ENCODE results near the gene CAMSAP3.
"Not testable (repeated sequence)": the region's sequence is repeated elsewhere in the genome, so short reads cannot be mapped to it uniquely, and the experiment has no call there.

CAMSAP3 gene

DNA sequence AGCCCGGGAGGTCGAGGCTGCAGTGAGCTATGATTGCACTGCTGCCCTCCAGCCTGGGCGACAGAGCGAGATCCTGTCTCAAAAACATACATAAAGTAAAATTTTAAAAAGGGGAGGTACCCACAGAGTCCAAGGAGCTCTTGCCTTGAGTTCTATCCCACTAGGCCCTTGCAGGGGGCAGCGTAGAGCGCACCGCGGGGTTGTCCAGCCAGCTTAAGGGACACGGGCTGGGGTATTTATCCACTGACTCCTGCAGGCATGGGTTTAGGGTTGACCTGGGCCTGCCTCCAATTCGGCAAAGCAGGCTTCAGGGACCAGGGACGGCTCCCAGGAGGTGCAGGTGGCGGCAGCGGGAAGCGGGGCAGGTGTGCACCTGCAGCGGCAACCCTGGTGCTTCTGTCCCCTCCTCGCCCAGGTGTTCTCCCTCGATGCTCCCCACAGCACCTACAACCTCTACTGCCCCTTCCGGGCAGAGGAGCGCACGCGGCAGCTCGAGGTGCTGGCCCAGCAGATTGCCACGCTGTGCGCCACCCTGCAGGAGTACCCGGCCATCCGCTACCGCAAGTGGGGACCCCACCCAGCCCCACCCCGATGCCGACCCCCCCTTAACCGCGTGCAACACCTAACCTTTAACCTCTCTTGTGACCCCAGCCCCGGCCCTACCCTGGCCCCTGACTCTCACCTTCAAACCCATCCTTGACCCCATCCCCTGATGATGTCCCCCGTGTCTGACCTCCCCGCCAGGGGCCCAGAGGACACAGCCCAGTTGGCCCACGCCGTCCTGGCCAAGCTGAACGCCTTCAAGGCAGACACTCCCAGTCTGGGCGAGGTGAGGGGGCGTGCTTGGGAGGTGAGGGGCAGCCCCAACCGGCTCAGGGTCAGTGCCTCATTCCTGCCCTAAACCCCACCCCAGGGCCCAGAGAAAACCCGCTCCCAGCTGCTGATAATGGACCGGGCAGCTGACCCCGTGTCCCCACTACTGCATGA, 45.9 kb downstream of the CAMSAP3 start:
- Histone ChIP-seq H2AFZ (ENCODE audit: low read depth) (no peak overlapping the region), H3K36me3 (ENCODE audit: insufficient read depth) (no peaks in the 10 kb centered on the region), H3K27ac (no peak overlapping the region), H3K9ac (no peak overlapping the region), H3K4me2 (no peak overlapping the region), H3K27me3 (ENCODE audit: insufficient read depth, low read depth) (no peaks in the 10 kb centered on the region), H3K79me2 (ENCODE audit: insufficient read depth, low read depth) (no peaks in the 10 kb centered on the region), H3K4me3 (IDR thresholded peaks at IDR 0.05; ENCODE audit: insufficient read depth, low read depth, low read length) (no peak overlapping the region), H4K20me1 (ENCODE audit: insufficient read depth) (no peaks in the 10 kb centered on the region), H3K4me1 (ENCODE audit: low read depth, poor library complexity, severe bottlenecking) (peaks cover 2% of the 10 kb centered on the region)
- TF ChIP-seq, protein P1, sequence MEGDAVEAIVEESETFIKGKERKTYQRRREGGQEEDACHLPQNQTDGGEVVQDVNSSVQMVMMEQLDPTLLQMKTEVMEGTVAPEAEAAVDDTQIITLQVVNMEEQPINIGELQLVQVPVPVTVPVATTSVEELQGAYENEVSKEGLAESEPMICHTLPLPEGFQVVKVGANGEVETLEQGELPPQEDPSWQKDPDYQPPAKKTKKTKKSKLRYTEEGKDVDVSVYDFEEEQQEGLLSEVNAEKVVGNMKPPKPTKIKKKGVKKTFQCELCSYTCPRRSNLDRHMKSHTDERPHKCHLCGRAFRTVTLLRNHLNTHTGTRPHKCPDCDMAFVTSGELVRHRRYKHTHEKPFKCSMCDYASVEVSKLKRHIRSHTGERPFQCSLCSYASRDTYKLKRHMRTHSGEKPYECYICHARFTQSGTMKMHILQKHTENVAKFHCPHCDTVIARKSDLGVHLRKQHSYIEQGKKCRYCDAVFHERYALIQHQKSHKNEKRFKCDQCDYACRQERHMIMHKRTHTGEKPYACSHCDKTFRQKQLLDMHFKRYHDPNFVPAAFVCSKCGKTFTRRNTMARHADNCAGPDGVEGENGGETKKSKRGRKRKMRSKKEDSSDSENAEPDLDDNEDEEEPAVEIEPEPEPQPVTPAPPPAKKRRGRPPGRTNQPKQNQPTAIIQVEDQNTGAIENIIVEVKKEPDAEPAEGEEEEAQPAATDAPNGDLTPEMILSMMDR (conservative IDR thresholded peaks at IDR 0.05; ENCODE audit: low read depth, low read length), result no peak

DNA sequence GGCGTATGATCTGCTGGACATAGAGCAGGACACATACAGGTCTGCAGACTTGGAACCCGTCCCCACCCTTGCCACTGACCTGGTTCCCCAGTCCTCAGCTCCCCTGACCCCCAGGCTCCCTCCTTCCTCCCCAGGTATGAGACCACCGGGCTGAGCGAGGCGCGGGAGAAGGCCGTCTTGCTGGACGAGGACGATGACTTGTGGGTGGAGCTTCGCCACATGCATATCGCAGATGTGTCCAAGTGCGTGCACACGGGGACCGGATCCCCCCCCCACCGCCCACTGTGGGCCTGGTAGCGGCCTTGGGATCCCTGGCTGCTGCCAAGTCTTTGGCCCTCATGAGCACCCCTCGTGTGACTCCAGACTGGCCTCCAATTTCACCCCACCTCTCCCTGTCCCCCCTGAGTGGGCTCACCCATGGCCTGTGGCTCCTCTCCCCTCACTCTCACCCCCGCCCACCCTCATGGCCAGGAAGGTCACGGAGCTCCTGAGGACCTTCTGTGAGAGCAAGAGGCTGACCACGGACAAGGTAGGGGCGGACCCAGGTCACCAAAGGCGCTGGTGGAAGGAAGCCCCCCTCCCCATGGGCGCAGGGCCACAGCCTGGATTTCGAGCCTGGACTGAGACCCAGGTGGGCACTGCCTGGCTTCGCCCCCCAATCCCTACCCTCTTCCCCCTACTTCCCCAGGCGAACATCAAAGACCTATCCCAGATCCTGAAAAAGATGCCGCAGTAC, 46.8 kb downstream of the CAMSAP3 start:
- no peaks in the 10 kb centered on the region for H3K36me3 ChIP-seq (ENCODE audit: insufficient read depth)
- no peak overlapping the region for H3K4me2 ChIP-seq
- no peak overlapping the region for H3K27ac ChIP-seq

DNA sequence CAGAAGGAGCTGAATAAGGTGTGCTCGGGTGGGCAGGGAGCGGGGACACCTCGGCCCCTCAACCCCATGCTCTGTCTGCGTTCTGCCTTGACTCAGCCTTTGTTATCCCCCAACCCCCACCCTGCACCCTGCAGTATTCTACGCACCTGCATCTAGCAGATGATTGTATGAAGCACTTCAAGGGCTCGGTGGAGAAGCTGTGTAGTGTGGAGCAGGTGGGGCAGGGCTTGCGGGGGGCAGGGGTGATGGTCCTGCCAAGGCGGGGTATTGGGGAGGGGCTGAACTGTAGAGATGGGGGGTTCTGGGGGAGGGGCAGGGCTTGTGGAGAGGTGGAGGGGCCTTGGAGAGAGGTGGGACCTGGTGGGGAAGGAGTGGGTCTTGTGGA, 47.4 kb downstream of the CAMSAP3 start:
- Histone ChIP-seq H2AFZ (ENCODE audit: low read depth) (no peak overlapping the region), H4K20me1 (ENCODE audit: insufficient read depth) (no peaks in the 10 kb centered on the region), H3K27ac (no peak overlapping the region), H3K4me1 (ENCODE audit: low read depth, poor library complexity, severe bottlenecking) (no peaks in the 10 kb centered on the region), H3K36me3 (ENCODE audit: insufficient read depth) (no peaks in the 10 kb centered on the region), H3K27me3 (ENCODE audit: insufficient read depth, low read depth) (no peaks in the 10 kb centered on the region), H3K4me3 (IDR thresholded peaks at IDR 0.05; ENCODE audit: insufficient read depth, low read depth, low read length) (no peak overlapping the region), H3K9ac (no peak overlapping the region), H3K79me2 (ENCODE audit: insufficient read depth, low read depth) (no peaks in the 10 kb centered on the region), H3K4me2 (no peak overlapping the region)
- TF ChIP-seq, protein P1 (conservative IDR thresholded peaks at IDR 0.05; ENCODE audit: low read depth, low read length), result no peak

More for the DNA sequence above, 46.8 kb downstream of the CAMSAP3 start:
- TF ChIP-seq, protein P1 (conservative IDR thresholded peaks at IDR 0.05; ENCODE audit: low read depth, low read length), result no peak
- Histone ChIP-seq H2AFZ (ENCODE audit: low read depth) (no peak overlapping the region), H3K79me2 (ENCODE audit: insufficient read depth, low read depth) (no peaks in the 10 kb centered on the region), H3K9ac (no peak overlapping the region), H3K4me3 (IDR thresholded peaks at IDR 0.05; ENCODE audit: insufficient read depth, low read depth, low read length) (no peak overlapping the region), H3K4me1 (ENCODE audit: low read depth, poor library complexity, severe bottlenecking) (no peaks in the 10 kb centered on the region), H3K27me3 (ENCODE audit: insufficient read depth, low read depth) (no peaks in the 10 kb centered on the region), H4K20me1 (ENCODE audit: insufficient read depth) (no peaks in the 10 kb centered on the region)

DNA sequence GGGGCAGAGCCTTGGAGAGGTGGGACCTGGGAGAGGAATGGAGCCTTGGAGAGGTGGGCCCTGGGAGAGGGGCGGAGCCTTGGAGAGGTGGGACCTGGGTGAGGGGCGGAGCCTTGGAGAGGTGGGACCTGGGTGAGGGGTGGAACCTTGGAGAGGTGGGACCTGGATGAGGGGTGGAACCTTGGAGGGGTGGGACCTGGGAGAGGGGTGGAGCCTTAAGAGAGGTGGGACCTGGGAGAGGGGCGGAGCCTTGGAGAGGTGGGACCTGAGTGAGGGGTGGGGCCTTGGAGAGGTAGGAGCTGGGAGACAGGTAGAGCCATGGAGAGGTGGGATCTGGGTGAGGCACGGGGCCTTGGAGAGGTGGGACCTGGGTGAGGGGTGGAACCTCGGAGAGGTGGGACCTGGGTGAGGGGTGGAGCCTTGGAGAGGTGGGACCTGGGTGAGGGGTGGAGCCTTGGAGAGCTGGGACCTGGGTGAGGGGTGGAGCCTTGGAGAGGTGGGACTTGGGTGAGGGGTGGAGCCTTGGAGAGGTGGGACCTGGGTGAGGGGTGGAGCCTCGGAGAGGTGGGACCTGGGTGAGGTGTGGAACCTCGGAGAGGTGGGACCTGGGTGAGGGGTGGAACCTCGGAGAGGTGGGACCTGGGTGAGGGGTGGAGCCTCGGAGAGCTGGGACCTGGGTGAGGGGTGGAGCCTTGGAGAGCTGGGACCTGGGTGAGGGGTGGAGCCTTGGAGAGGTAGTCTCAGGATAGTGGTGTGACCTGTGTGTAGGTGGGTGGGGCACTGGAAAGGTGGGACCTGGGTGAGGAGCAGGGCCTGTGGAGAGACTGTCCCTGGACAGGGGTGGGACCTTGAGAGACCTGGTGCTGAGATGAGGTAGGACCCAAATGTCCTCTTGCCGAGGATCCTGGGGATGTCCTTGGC, 48.2 kb downstream of the CAMSAP3 start:
- H3K79me2 ChIP-seq (ENCODE audit: insufficient read depth, low read depth); H3K4me2 ChIP-seq; H3K4me3 ChIP-seq (IDR thresholded peaks at IDR 0.05; ENCODE audit: insufficient read depth, low read depth, low read length); H2AFZ ChIP-seq (ENCODE audit: low read depth); H3K36me3 ChIP-seq (ENCODE audit: insufficient read depth); H3K9ac ChIP-seq; H3K4me1 ChIP-seq (ENCODE audit: low read depth, poor library complexity, severe bottlenecking); H4K20me1 ChIP-seq (ENCODE audit: insufficient read depth); H3K27me3 ChIP-seq (ENCODE audit: insufficient read depth, low read depth); H3K27ac ChIP-seq: not testable (repeated sequence)
